GM18519 (cell line): Measurements from ENCODE around the gene PCBP3.
"Not testable (repeated sequence)": the region's sequence is repeated elsewhere in the genome, so short reads cannot be mapped to it uniquely, and the experiment has no call there.

ENCODE experiments used
- ATAC-seq: cut with Tn5 transposase; IDR thresholded peaks from one replicate; pipeline ENCODE4 v1.9.1; 2021; ENCODE audit warnings: mild to moderate bottlenecking, moderate library complexity; ENCODE audit not compliant: unreplicated experiment, low FRiP score

PCBP3 gene

DNA sequence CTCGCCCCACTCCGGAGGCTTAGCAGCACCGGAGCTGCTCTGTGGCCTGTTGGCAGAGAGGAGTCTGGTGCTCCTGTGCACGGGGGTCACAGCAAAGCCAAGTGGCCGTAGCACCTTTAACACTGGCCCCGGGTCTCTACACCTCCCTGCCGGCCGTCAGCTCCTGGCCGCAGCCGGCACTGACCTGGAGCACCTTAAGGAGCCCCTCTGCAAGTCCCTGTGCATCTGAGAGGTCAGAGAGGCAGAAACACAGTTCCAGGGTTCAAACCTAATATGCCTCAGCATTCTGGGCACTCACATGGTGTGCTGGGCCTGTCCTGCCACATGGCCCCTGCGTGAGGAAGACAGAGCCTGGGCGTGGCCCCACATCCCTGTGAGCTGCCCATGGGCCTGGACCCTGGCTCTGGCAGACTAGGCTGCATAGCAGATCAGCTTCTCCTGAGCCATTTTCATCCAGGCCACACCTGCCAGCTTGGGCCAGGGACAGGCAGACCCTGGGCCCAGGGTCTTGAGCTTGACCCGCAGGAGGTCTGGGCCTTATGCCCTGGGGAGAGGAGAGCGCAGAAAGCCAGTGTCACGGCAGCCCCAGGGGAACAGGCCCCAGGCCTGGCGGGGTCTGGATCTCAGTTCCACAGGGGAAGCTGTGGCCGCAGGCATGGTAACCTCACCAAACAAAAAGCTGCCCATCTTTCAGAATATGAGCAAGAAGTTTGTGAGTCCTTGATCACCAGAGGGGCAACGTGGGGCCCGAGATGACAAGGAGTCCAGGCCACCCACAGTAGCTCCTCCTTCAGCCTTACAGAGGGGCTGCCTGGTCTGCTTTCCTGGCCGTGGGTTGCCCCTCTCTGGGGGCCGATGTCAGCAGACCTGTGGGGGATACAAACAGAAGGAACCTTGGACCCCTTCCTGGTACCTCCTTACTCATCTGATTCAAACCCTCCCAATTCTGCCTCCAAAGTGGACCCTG, 192.1 kb downstream of the PCBP3 start:
- no peak for ATAC-seq

- no peak for ATAC-seq
Measured at GRCh38 chr21:45836268-45836655, 192.7 kb downstream of the PCBP3 start.

DNA sequence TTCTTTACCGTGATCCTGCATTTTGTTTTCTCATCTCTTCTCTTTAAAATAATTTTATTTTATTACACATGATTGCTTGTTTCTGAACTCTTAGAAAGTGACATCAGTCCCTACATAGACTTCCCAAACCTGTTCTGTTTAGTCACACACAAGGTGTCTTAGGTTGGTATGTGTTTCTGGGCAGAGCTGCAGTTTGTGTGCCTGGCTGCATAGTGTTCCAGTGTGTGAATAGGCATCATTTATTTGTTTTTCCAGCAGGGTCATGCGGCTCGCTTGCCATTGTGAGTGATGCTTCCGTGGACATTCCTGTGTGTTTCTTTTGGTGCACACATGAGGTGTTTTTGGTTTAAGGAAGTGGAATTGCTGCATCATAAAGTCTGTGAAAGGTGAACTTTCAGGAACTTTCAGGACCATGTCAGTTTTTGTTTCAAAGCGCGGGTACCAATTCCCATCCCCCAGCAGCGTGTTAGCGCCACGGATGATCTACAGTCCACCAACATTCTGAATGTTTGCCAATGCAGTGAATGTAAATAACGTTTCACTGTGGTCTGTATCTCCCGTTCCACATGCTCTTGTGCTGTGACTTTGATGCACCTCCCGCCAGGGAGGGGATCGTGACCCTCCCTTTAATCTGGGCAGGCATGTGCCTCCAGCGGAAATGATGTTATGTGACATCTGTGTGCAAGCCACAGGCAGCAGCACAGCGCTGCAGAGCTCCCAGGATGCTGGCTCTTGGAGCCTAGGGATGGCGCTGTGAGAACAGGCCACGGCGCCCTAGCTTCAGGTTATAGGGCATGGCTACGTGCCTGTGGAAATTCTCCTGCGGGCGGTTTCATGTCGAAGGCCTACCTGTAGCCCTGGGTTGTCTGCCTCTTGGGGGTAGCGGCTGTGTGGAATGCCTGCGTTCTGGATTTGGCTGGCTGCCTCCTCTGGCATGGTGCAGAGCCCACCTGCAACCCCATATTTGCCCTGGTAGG, 193.5 kb downstream of the PCBP3 start:
- no peak for ATAC-seq

GRCh38 chr21:45837936-45838335, 194.4 kb downstream of the PCBP3 start:
- ATAC-seq = no peak

DNA sequence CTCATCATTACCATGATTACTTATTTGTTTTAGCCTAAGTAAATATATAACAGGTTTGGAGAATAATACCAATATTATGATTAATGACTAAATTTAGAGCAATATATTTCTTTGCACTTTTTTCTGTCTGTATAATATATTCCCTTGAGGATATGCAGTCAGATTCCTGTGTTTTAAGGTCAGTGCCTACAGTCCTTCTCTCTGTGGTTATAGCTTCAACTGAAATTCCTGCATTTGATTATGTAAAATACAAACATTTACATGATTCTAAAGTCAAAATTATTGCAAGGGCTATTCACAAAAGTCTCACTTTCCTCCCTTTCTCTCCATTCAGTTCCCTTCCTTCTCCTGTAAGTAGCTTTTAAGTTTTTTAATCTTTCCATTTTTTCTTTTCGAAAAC, 195.1 kb downstream of the PCBP3 start:
- ATAC-seq = no peak

DNA sequence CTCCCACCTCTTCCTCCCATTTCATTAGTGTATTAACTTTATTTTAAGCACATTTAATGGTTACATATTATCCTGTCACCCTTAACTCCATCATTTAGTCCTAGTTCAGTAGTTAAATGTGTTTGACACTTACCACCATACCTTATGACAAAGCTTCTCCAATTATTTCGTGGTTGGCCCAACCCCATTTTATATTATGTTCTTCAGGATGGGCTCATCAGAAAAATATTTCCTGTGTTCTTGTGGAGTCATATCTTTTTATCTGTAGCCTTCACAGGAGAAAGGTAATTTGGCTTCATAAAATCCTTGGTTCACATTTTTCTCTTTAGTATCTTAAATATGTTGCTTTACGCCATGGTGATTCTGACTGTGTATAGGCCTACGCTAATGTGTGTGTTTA, 195.7 kb downstream of the PCBP3 start:
- no peak for ATAC-seq

- ATAC-seq = no peak
Measured at GRCh38 chr21:45841033-45841432, 197.5 kb downstream of the PCBP3 start.

DNA sequence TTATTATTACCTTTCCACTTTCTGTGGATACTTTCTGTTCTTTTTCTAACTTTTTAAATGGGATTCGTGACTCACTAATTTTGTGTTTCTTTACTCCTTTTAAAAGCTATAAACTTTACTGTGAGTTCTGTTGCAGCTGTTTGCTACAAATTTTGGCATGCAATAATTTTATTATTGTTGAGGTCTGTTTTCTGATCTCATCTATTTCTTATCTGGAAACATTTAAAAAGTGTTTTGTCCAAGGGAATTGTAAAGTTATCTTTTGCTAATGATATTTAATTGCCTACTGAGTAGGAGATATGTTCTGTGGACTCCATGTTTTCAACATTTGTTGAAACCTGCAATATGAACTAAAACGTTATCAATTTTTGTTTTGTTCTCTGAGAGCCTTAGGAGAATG, 199.9 kb downstream of the PCBP3 start:
- no peak for ATAC-seq

- no peak for ATAC-seq
Measured at GRCh38 chr21:45844181-45844580, 200.7 kb downstream of the PCBP3 start.

- no peak for ATAC-seq
Measured at GRCh38 chr21:45845063-45845769, 201.7 kb downstream of the PCBP3 start.

DNA sequence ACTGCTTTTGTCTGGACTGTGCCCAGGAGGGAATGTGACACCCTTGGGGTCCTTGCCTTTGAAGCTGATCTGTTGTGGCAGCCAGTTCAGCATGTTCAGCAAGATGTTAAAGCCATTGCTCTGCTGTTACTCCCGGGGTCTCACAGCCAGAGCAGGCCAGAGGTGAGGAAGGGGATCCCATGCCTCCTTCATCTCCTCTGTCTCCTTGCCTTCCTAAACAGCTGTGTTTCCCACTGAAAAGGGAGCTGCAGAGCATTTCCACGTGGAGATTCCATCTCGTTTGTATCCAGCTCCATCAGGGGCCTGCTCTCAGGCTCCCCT, 202.2 kb downstream of the PCBP3 start:
- no peak for ATAC-seq

DNA sequence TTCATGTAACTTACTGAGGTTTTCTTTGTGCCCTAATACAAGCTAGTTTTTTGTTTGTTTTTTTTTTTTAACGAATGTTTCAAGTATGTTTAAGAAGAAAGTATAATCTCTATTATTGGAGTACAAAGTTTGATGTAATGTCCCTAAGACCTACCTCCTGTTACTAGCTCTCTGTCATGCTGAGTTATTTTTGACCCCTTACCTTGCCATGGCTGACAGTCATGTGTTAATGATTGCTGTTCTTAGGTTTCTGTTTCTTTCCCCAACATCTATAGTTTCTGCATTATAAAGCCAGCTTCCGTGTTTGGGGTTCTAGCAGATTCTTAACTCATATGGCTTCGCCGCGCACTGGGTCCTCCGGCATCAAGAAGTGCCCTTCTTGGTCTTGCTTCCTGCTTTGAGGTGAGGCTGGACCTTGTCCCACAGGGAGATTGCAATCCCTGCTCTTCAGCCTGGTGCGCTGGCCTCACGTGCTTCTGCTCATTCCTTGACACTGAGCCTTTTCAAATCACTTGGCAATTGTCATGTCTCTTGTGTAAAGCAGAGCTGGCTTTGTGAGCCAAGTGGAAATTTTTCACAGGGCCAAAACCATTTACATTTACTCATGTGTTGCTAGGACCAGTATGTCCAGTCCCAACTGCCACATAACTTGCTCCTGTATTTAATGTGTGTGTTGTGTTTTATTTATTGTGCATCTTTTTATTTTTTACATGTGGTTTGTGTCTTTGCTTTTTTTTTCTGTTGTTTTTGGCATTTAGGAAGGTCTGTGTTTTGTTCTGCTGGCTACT, 203.0 kb downstream of the PCBP3 start:
- ATAC-seq = no peak

GRCh38 chr21:45847870-45848269, 204.3 kb downstream of the PCBP3 start:
- no peak for ATAC-seq

GRCh38 chr21:45848331-45848730, 204.8 kb downstream of the PCBP3 start:
- ATAC-seq = no peak

DNA sequence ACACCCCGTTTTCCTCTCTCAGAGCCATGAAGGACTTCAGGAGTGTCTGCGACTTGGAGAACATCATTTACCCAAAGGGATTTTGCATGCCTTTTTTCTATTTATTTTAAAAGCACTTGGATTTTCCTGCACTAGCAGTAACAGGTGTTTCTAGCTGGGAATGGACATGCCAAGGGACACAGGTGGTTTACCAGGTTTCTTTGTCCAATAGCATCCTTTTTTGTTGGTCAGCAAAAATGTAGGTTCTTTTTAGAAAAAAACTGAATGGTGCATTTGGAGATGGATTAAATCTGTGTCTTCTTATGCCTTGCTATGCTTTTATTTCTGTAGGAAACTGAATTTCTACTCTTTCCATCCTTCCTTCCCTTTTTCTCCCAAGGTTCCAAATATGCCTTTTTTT, 205.3 kb downstream of the PCBP3 start:
- ATAC-seq = no peak

DNA sequence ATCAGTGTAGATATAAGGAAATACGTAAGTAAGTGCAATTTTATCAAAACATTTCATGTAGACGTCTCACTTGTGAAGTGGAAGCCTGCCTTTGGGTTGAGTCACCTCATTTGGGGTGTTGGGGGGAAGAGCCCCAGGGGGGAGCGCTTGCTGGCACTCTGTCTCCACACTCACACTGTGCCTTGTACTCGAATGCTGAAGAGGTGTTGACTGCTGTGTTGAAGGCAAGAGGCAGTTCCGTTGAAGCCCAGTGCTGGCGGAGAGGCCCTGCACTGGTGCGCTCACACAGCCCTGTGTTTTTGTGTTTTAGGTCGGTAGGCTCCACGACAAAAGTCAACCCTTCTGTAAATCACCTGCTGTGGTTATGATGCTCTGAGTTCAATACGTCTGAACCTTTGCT, 206.1 kb downstream of the PCBP3 start:
- ATAC-seq = no peak

GRCh38 chr21:45850181-45850580, 206.7 kb downstream of the PCBP3 start:
- ATAC-seq = no peak

DNA sequence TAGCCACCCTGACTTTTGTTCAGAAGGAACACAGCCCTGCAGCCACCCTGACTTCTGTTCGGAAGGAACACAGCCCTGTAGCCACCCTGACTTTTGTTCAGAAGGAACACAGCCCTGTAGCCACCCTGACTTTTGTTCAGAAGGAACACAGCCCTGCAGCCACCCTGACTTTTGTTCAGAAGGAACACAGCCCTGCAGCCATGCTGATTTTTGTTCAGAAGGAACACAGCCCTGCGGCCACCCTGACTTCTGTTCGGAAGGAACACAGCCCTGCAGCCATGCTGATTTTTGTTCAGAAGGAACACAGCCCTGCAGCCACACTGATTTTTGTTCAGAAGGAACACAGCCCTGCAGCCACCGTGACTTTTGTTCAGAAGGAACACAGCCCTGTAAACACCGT, 208.9 kb downstream of the PCBP3 start:
- ATAC-seq = not testable (repeated sequence)

DNA sequence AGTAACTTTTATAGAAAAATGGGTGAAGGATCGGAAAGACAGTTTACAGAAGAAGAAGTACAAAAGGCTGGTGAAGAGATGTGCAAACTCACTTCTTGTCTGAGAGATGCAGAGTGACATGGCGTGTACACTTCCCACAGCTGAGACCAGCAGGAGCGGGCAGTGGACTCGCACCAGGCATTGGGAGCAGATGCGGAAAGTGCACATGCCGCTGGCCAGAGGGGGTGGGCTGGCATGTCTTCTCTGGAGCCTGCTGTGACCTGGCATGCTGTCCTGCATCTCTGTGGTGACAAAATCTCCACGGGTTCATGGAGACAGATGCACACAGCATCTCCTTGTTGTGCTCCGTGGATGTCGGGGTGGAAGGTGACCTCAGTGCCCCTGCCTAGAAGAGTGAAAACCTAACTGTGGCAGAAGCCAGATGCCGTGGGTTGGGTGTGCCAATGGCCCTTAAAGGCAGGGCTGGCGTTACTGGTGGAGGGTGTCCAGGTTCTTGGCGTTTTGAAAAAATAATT, 209.4 kb downstream of the PCBP3 start:
- no peak for ATAC-seq
